Naive thymus-derived CD4-positive, alpha-beta T cell (primary cell): ENCODE data around the gene COMMD6. TPM values are rescaled to one million over a fixed set of nuclear protein-coding genes. Genes with fewer than 3 reads are reported as not detected.

Experiments
- ATAC-seq: fragments of 150-1000 bp; cut with Tn5 transposase; 2 replicates; pipeline ENCODE4 v1.10.0; 2021; ENCODE audit warnings: mild to moderate bottlenecking, moderate library complexity
- CTCF ChIA-PET: fragments of 350-600 bp; sonication (Branson Sonifier 250); formaldehyde crosslinking; loops from one replicate; lab custom pipeline; 2021; ENCODE audit warnings: antibody characterized with exemption; lab: Charles Lee
- POLR2A ChIA-PET: fragments of 350-600 bp; sonication (Branson Sonifier 250); formaldehyde crosslinking; loops from one replicate; lab custom pipeline; 2021; ENCODE audit warnings: antibody characterized with exemption, inconsistent platforms; lab: Charles Lee
- DNase-seq, 9 donors: peaks; one replicate each; pipeline versions ENCODE4 v3.0.0 to v3.0.0-alpha.2; 2020 to 2022; ENCODE audit warnings: mixed read lengths in 1 of 9
- H3K27ac ChIP-seq: one replicate; pipeline ENCODE4 v1.7.0; 2013; ENCODE audit warnings: mild to moderate bottlenecking, low read depth, low read length, moderate library complexity
- H3K27me3 ChIP-seq, 2 donors: one replicate each; pipeline ENCODE4 v1.7.0; 2013; ENCODE audit warnings: low read length in 2 of 2, mild to moderate bottlenecking in 2 of 2, moderate library complexity in 2 of 2; ENCODE audit not compliant: control insufficient read depth in 2 of 2, insufficient read depth in 2 of 2
- H3K36me3 ChIP-seq, 3 experiments: 1 replicate in 2 of 3; 2 replicates in 1 of 3; pipeline ENCODE4 v1.7.0; 2013; ENCODE audit warnings: low read length in 3 of 3, mild to moderate bottlenecking in 3 of 3, moderate library complexity in 1 of 3; ENCODE audit not compliant: insufficient read depth in 3 of 3, control insufficient read depth in 2 of 3
- H3K4me1 ChIP-seq, 2 donors: one replicate each; pipeline ENCODE4 v1.7.0; 2013; ENCODE audit warnings: low read length in 2 of 2, mild to moderate bottlenecking in 2 of 2, moderate library complexity in 1 of 2; ENCODE audit not compliant: control insufficient read depth in 2 of 2, insufficient read depth in 2 of 2
- H3K4me3 ChIP-seq: 2 replicates; pipeline ENCODE4 v1.7.0; 2013; ENCODE audit warnings: mild to moderate bottlenecking, low read length
- H3K9me3 ChIP-seq, 3 experiments: 1 replicate in 2 of 3; 2 replicates in 1 of 3; pipeline ENCODE4 v1.7.0; 2013; ENCODE audit warnings: low read length in 3 of 3; ENCODE audit not compliant: control insufficient read depth in 2 of 3
- H3K27ac Mint-ChIP-seq, 9 donors: one replicate each; pipeline ENCODE4 v1.8.0; 2020 to 2022; ENCODE audit warnings: mixed read lengths in 9 of 9, mild to moderate bottlenecking in 8 of 9, moderate library complexity in 5 of 9, inconsistent platforms in 2 of 9
- H3K27me3 Mint-ChIP-seq, 5 donors: one replicate each; pipeline ENCODE4 v1.8.0; 2021 to 2022; ENCODE audit warnings: mixed read lengths in 5 of 5, mild to moderate bottlenecking in 1 of 5
- H3K36me3 Mint-ChIP-seq, 5 donors: one replicate each; pipeline ENCODE4 v1.8.0; 2020 to 2022; ENCODE audit warnings: mixed read lengths in 5 of 5, mild to moderate bottlenecking in 3 of 5, inconsistent platforms in 1 of 5
- H3K4me1 Mint-ChIP-seq, 7 donors: one replicate each; pipeline ENCODE4 v1.8.0; 2020 to 2022; ENCODE audit warnings: mixed read lengths in 7 of 7, mild to moderate bottlenecking in 3 of 7, inconsistent platforms in 1 of 7
- H3K4me3 Mint-ChIP-seq, 10 donors: one replicate each; pipeline ENCODE4 v1.8.0; 2020 to 2022; ENCODE audit warnings: mild to moderate bottlenecking in 10 of 10, mixed read lengths in 10 of 10, moderate library complexity in 6 of 10, inconsistent platforms in 2 of 10
- H3K9me3 Mint-ChIP-seq, 11 donors: one replicate each; pipeline ENCODE4 v1.8.0; 2020 to 2022; ENCODE audit warnings: mixed read lengths in 11 of 11, mild to moderate bottlenecking in 4 of 11, inconsistent platforms in 1 of 11, moderate library complexity in 1 of 11
- intact Hi-C, 2 donors: fragments of 100-400 bp; cut with micrococcal nuclease; formaldehyde crosslinking; loops; one replicate each; pipeline ENCODE4 v1.15.1; 2023
- polyA plus RNA-seq, 2 donors: library from polyadenylated mRNA; unstranded; fragments of 300-500 nt; fragmentation: Illumina TruSeq; gene quantifications; one replicate each; pipeline ENCODE4 v1.2.3, GENCODE V29; 2021
- total RNA-seq, 6 experiments: library from RNA in 5 of 6; stranded (reverse) in 5 of 6; gene quantifications; 1 replicate in 5 of 6; 2 replicates in 1 of 6; pipeline ENCODE4 v1.2.3 and lab custom pipeline; 2021 to 2026

COMMD6 gene
- total and polyA plus RNA-seq, 7 experiments from 2014 or later = 133 to 690 (median 226) TPM

DNA sequence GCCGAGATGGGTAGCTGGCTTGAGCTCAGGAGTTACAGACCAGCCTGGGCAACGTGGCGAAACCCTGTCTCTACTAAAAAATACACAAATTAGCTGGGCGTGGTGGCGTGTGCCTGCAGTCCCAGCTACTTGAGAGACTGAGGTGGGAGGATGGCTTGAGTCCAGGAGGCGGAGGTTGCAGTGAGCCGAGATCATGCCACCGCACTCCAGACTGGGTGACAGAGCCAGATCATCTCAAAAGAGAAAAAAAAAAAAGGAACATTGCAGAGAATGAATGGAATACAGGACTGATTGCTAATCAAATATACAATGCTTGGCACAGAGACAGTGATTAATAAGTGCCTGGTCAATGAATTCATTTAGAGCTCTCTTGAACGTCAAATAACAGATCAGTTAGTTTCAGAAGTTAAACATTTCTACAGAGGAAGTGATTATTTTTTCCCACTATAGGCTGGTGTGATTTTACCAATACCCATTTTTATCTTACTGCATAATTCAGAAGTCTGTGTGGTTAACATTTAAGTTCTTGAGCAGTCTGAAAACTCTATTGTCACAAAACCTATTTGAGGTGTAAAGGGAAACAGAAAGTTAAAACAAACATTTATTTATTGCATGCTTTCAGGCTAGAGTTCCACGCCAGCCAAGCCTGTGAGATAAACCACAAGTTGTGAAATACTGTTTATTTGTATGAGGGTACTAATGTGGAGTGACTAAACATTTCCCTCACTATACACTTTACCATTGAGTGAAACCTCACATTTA is 48.0 kb downstream of the COMMD6 start:
- Histone ChIP-seq H3K36me3 (no peaks in the 10 kb centered on the region), H3K4me3 (no peak overlapping the region), H3K27me3 (peaks cover 0 to 9% of the 10 kb centered on the region in 2 donors), H3K4me1 (no peaks in the 10 kb centered on the region), H3K27ac (no peak overlapping the region), H3K9me3 (no peaks in the 10 kb centered on the region)
- ATAC-seq (peak; percentile 79), DNase-seq (no peak)
- Mint-ChIP-seq H3K4me3 (no peak overlapping the region), H3K27me3 (peaks cover 24 to 41% (median 29%) of the 10 kb centered on the region in 5 donors), H3K9me3 (no peaks in the 10 kb centered on the region), H3K27ac (no peak overlapping the region), H3K36me3 (peaks cover 0 to 4% (median 0%) of the 10 kb centered on the region in 5 donors), H3K4me1 (peaks cover 0 to 16% (median 0%) of the 10 kb centered on the region in 7 donors)
- ChIA-PET POLR2A (no interaction called here), CTCF (no interaction called here)
- intact Hi-C loops = no loop called here

DNA sequence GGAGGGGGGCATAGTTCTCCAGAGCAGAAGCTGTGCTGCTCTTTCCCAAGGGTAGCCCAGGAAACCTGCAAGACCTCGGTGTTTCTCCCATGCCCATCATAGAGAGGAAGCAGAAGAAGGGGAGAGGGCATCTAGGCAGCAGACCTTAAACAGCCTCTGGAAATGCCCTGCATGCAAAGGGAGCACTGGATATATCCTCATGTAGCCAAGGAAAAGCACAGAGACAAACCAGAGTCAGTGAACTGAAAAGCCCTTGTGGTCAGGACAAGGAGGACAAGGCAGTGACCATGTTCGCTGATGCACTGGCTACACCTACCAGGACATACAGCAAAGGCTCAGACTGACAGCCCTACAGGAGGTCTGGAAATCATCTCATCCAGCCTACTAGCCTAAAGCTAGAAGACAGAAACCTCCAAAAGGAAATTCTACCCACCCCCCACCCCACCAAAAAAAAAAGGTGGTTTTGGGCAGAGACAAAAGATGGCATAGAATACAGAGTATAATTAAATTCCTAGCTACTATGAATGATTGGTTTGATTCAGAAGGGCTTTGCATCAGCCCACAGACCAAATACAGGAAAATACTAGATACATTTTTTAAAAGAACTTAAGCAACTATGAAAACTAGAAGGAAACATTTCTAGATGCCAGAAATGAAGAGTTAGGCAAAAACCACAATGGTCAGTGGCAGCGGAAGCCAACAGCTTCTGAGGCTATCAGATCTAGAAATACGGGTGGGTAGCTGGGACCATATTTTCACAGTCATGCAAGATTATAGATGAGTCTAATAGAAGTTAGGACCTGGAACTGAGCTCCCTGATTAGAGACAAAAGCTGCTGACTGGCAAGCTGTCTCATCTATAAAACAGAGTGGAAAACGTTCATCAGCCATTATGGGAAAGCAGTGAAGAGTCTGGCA is 51.2 kb downstream of the COMMD6 start:
- ATAC-seq (no peak), DNase-seq (no peak)
- H3K4me3 Mint-ChIP-seq = no peak overlapping the region
- ChIA-PET CTCF (interaction anchor here (0.7 kb wide), 1 partner anchor 57 kb away, joined by 3 read pairs; no protein-coding TSS in a partner anchor), POLR2A (no interaction called here)
- peaks cover 0 to 4% (median 0%) of the 10 kb centered on the region in 5 donors for H3K36me3 Mint-ChIP-seq
- Histone ChIP-seq H3K9me3 (no peaks in the 10 kb centered on the region), H3K4me1 (no peaks in the 10 kb centered on the region), H3K27ac (no peak overlapping the region), H3K36me3 (no peaks in the 10 kb centered on the region), H3K27me3 (peaks cover 3 to 9% of the 10 kb centered on the region in 2 donors), H3K4me3 (no peak overlapping the region)
- no peak overlapping the region for H3K27ac Mint-ChIP-seq
- intact Hi-C loops = no loop called here
- peaks cover 23 to 57% (median 52%) of the 10 kb centered on the region in 5 donors for H3K27me3 Mint-ChIP-seq
- H3K9me3 Mint-ChIP-seq = no peaks in the 10 kb centered on the region
- H3K4me1 Mint-ChIP-seq = peaks cover 6 to 25% (median 8%) of the 10 kb centered on the region in 7 donors

DNA sequence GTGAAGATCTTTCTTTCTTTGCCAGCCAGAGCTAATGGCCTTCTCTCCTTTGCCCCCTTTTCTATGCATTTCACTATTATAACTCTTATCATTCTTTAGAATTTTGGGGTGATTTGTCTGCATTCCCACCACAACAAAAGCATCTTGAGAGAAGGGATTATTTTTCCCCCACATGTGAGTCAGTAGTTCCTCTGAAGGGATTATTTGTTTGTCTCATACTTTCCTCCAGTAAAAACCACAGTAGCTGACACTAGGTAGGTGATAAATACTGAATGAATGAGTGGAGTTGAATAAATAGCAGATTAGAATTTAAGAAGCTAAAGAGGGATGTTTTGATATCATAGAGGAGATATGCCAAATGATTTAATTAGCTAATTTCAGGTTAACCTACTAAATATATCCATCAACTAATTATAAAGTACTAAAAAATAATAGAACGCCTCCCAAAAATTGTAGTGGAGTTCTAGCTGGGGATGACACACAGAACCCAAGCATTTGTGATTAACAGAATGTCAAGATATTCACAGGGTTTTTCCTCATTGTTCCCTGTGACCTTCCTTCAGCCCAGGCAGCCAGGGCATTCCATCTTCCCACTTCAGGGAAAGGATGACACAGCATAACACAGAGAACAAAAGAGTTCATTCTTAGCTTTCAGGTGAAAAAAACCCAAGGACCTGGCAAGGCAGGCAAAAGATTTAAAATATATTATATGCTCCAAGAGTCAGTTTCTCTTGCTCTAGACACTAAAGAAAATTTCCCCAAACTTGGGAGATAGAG is 52.2 kb downstream of the COMMD6 start:
- peaks cover 31 to 62% (median 52%) of the 10 kb centered on the region in 5 donors for H3K27me3 Mint-ChIP-seq

DNA sequence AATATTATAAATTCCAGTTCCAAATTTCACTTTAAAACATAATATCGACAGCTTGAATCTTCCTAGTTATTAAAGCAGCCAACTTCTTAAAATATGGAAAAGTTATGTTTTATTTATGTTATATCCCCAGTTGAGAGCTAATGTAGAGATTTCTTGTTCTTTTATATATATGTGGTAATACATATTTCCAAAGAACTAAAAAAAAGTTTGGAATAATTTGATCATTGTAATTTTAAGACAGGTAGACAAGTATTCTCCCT is 54.9 kb downstream of the COMMD6 start:
- no peak overlapping the region for H3K27ac Mint-ChIP-seq
- POLR2A ChIA-PET = no interaction called here
- peaks cover 56 to 84% (median 77%) of the 10 kb centered on the region in 5 donors for H3K27me3 Mint-ChIP-seq
- peak overlapping the region; percentile 90 to 99 (median 95) for H3K4me3 Mint-ChIP-seq
- no peak overlapping the region for H3K27ac ChIP-seq
- H3K9me3 ChIP-seq = no peaks in the 10 kb centered on the region
- H3K9me3 Mint-ChIP-seq = peaks cover 0 to 1% (median 0%) of the 10 kb centered on the region in 11 donors
- intact Hi-C loops = loop anchor here (1.0 to 5.0 kb wide), 8 partner anchors 28 to 1405 kb away; partner anchors contain the start of genes UCHL3 (in 2 of the 2), KCTD12 (in 1 of the 2) and LMO7 (in 1 of the 2)
- CTCF ChIA-PET = no interaction called here
- H3K27me3 ChIP-seq = peaks cover 12 to 15% of the 10 kb centered on the region in 2 donors
- H3K36me3 Mint-ChIP-seq = peaks cover 0 to 4% (median 0%) of the 10 kb centered on the region in 5 donors
- DNase-seq = no peak
- peaks cover 7 to 24% (median 18%) of the 10 kb centered on the region in 7 donors for H3K4me1 Mint-ChIP-seq
- no peak for ATAC-seq
- peak overlapping the region; percentile 60 for H3K4me3 ChIP-seq
- no peaks in the 10 kb centered on the region for H3K36me3 ChIP-seq
- H3K4me1 ChIP-seq = peaks cover 0 to 5% of the 10 kb centered on the region in 2 donors

More for the DNA sequence above, 52.2 kb downstream of the COMMD6 start:
- Mint-ChIP-seq H3K9me3 (peaks cover 0 to under 1% (median 0%) of the 10 kb centered on the region in 11 donors), H3K36me3 (peaks cover 0 to 4% (median 0%) of the 10 kb centered on the region in 5 donors), H3K4me3 (no peak overlapping the region), H3K27ac (peak overlapping the region in 1 of 9 donors; percentile 1), H3K4me1 (peaks cover 7 to 31% (median 15%) of the 10 kb centered on the region in 7 donors)
- Histone ChIP-seq H3K36me3 (no peaks in the 10 kb centered on the region), H3K4me1 (peaks cover 0 to 4% of the 10 kb centered on the region in 2 donors), H3K4me3 (no peak overlapping the region), H3K9me3 (no peaks in the 10 kb centered on the region), H3K27me3 (peaks cover 3 to 12% of the 10 kb centered on the region in 2 donors), H3K27ac (no peak overlapping the region)
- no peak for ATAC-seq
- ChIA-PET POLR2A (no interaction called here), CTCF (no interaction called here)
- intact Hi-C loops = no loop called here
- DNase-seq = no peak

DNA sequence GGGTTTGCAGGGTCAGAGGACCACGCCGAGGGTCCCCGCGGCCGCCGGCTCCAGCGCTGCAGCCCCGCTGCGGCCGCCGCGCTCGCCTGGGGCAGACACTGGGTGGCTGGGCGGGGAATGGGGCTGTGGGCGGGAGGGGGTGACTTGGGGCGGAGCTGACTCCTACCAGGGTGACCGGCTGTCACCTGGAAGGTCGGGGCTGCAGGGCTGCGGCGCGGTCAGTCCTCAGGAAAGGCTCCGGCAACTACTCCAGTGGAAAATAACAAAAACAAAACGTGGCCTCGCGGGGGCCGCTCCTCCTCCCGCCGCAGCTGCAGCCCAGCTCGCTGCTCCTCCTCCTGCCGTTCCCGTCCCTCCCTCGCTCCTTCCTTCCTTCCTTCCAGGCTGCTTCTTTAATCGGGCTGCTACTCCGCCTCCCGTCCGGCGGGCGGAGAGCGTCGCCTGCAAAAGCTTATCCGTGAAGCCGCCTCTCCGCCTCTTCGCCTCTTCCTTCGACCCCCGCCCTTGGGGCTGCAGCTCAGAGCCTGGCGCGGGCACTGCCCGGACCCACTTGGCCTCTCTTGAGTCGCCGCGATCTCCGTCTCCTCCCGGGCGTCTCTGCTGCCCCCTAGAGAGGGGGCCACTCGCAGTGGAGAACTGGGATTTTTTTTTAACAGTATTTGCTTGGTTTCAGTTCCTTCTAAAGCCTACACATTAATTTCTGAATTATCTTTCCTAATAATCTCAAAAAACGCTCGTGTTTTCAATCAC is 55.4 kb downstream of the COMMD6 start, which contains the start of gene TBC1D4:
Gene TBC1D4, minus strand, starts transcription at position 100 of the 750 bp plus-strand sequence. CDS start 402 bp downstream, outside the sequence.
- ATAC-seq = peak; percentile 85
- Mint-ChIP-seq H3K9me3 (peaks cover 0 to 1% (median 0%) of the 10 kb centered on the region in 11 donors), H3K36me3 (peaks cover 0 to 4% (median 0%) of the 10 kb centered on the region in 5 donors), H3K4me3 (peak within 1 kb of the TSS; percentile 90 to 99 (median 95)), H3K4me1 (peaks cover 7 to 24% (median 18%) of the 10 kb centered on the region in 7 donors), H3K27ac (peak within 1 kb of the TSS in 1 of 9 donors; percentile 83), H3K27me3 (peaks cover 57 to 80% (median 74%) of the 10 kb centered on the region in 5 donors)
- Histone ChIP-seq H3K27ac (no peak within 1 kb of the TSS), H3K4me1 (peaks cover 0 to 5% of the 10 kb centered on the region in 2 donors), H3K4me3 (peak within 1 kb of the TSS; percentile 60), H3K36me3 (no peaks in the 10 kb centered on the region), H3K9me3 (no peaks in the 10 kb centered on the region), H3K27me3 (peaks cover 12 to 15% of the 10 kb centered on the region in 2 donors)
- intact Hi-C loops = loop anchor here (1.0 to 5.0 kb wide), 8 partner anchors 29 to 1405 kb away; partner anchors contain the start of genes UCHL3 (in 2 of the 2), KCTD12 (in 1 of the 2) and LMO7 (in 1 of the 2)
- DNase-seq = peak in 8 of 9 donors; percentile 19 to 69 (median 22)
- ChIA-PET CTCF (no interaction called here), POLR2A (no interaction called here)
